CD14-positive monocyte (primary cell): ENCODE results near the gene DRGX. TPM values are rescaled to one million over a fixed set of nuclear protein-coding genes. Genes with fewer than 3 reads are reported as not detected.

Experiments
- DNase-seq, 3 donors: peaks; one replicate each; pipeline ENCODE4 v3.0.0-alpha.2; 2011 to 2022
- H2AFZ ChIP-seq: 2 replicates; pipeline ENCODE4 v1.6.0; 2012; ENCODE audit warnings: mild to moderate bottlenecking, low read depth, low read length, inconsistent platforms; ENCODE audit not compliant: insufficient read depth, poor library complexity, severe bottlenecking
- H3K27ac ChIP-seq, 2 donors: 1 replicate in 1 of 2; 2 replicates in 1 of 2; pipeline ENCODE4 v1.5.1; 2012 to 2013; ENCODE audit warnings: low read length in 2 of 2, control low read depth in 1 of 2, inconsistent platforms in 1 of 2, low read depth in 1 of 2, mild to moderate bottlenecking in 1 of 2
- H3K27me3 ChIP-seq, 2 donors: one replicate each; pipeline versions ENCODE4 v1.6.0 to v1.6.1; 2011 to 2013; ENCODE audit warnings: low read length in 2 of 2; ENCODE audit not compliant: control insufficient read depth in 2 of 2, insufficient read depth in 2 of 2
- H3K36me3 ChIP-seq, 2 donors: replicated peaks in 1 of 2; 1 replicate in 1 of 2; 2 replicates in 1 of 2; pipeline versions ENCODE4 v1.5.1 to v1.6.1; 2012 to 2013; ENCODE audit warnings: low read length in 2 of 2, control low read depth in 1 of 2, inconsistent platforms in 1 of 2, mild to moderate bottlenecking in 1 of 2; ENCODE audit not compliant: insufficient read depth in 2 of 2, control insufficient read depth in 1 of 2
- H3K4me1 ChIP-seq, 2 donors: 1 replicate in 1 of 2; 2 replicates in 1 of 2; pipeline versions ENCODE4 v1.5.1 to v1.6.1; 2012 to 2013; ENCODE audit warnings: low read length in 2 of 2, control low read depth in 1 of 2, inconsistent platforms in 1 of 2, mild to moderate bottlenecking in 1 of 2, moderate library complexity in 1 of 2; ENCODE audit not compliant: insufficient read depth in 2 of 2, control insufficient read depth in 1 of 2
- H3K4me2 ChIP-seq: replicated peaks from 2 replicates; pipeline ENCODE3; 2012; ENCODE audit warnings: low read length, moderate library complexity, mild to moderate bottlenecking; ENCODE audit not compliant: poor library complexity, severe bottlenecking; ENCODE audit errors: extremely low read depth
- H3K4me3 ChIP-seq, 3 experiments: fragments of 200-600 bp in 1 of 3; sonication (generic) in 1 of 3; replicated peaks in 1 of 3; 1 replicate in 2 of 3; 2 replicates in 1 of 3; pipeline ENCODE4 v1.5.1; 2011 to 2013; ENCODE audit warnings: low read length in 3 of 3, mild to moderate bottlenecking in 3 of 3, control low read depth in 2 of 3, low read depth in 2 of 3, inconsistent platforms in 1 of 3, moderate library complexity in 1 of 3
- H3K79me2 ChIP-seq: 2 replicates; pipeline ENCODE4 v1.6.0; 2012; ENCODE audit warnings: mild to moderate bottlenecking, control low read depth, inconsistent platforms, low read length, moderate library complexity; ENCODE audit not compliant: insufficient read depth
- H3K9ac ChIP-seq: 2 replicates; pipeline ENCODE4 v1.6.0; 2017; ENCODE audit warnings: low read length, mild to moderate bottlenecking; ENCODE audit not compliant: insufficient read depth, poor library complexity, severe bottlenecking
- H3K9me3 ChIP-seq, 2 donors: replicated peaks in 1 of 2; 1 replicate in 1 of 2; 2 replicates in 1 of 2; pipeline versions ENCODE4 v1.5.1 to v1.6.1; 2012 to 2013; ENCODE audit warnings: low read length in 2 of 2, control low read depth in 1 of 2; ENCODE audit not compliant: control insufficient read depth in 1 of 2, insufficient read depth in 1 of 2
- H4K20me1 ChIP-seq: 2 replicates; pipeline ENCODE4 v1.6.0; 2012; ENCODE audit warnings: mild to moderate bottlenecking, low read length, control low read depth, moderate library complexity; ENCODE audit not compliant: insufficient read depth
- H3K27ac Mint-ChIP-seq, 7 donors: one replicate each; pipeline ENCODE4 v1.8.0; 2020; ENCODE audit warnings: mild to moderate bottlenecking in 7 of 7, mixed read lengths in 7 of 7, moderate library complexity in 6 of 7, inconsistent platforms in 2 of 7
- H3K27me3 Mint-ChIP-seq, 3 donors: one replicate each; pipeline ENCODE4 v1.8.0; 2021 to 2022; ENCODE audit warnings: low read depth in 3 of 3, mild to moderate bottlenecking in 3 of 3, mixed read lengths in 3 of 3, moderate library complexity in 3 of 3, inconsistent platforms in 1 of 3
- H3K36me3 Mint-ChIP-seq, 2 donors: one replicate each; pipeline ENCODE4 v1.8.0; 2020; ENCODE audit warnings: mixed read lengths in 2 of 2, inconsistent platforms in 1 of 2, mild to moderate bottlenecking in 1 of 2
- H3K4me1 Mint-ChIP-seq: one replicate; pipeline ENCODE4 v1.8.0; 2020; ENCODE audit warnings: mild to moderate bottlenecking, mixed read lengths
- H3K4me3 Mint-ChIP-seq, 2 donors: one replicate each; pipeline ENCODE4 v1.8.0; 2020; ENCODE audit warnings: mild to moderate bottlenecking in 2 of 2, mixed read lengths in 2 of 2, moderate library complexity in 1 of 2
- H3K9me3 Mint-ChIP-seq, 7 donors: one replicate each; pipeline ENCODE4 v1.8.0; 2020 to 2022; ENCODE audit warnings: mixed read lengths in 7 of 7, mild to moderate bottlenecking in 6 of 7, moderate library complexity in 6 of 7, inconsistent platforms in 2 of 7
- WGBS: methylation state at CpG from one replicate; pipeline ENCODE4 v1.1.5; 2013; ENCODE audit warnings: missing lambda C conversion rate; ENCODE audit not compliant: insufficient coverage; 5-methylcytosine and 5-hydroxymethylcytosine counted together
- intact Hi-C, 2 donors: fragments of 100-400 bp; cut with micrococcal nuclease; formaldehyde crosslinking; loops; one replicate each; pipeline versions ENCODE4 v1.15.0 to v1.15.1; 2023
- polyA plus RNA-seq, 3 donors: library from polyadenylated mRNA; depleted of rRNA in 1 of 3; unstranded in 2 of 3; stranded (reverse) in 1 of 3; fragments of 300-500 nt in 2 of 3; fragments of >200 nt in 1 of 3; fragmentation: Illumina TruSeq in 2 of 3; gene quantifications; 1 replicate in 2 of 3; 2 replicates in 1 of 3; pipeline ENCODE4 v1.2.3, GENCODE V29; 2012 to 2021
- TF ChIP-seq, protein P1 (sequence below): fragments of 200-600 bp; IDR thresholded peaks from one replicate; pipeline ENCODE4 v1.8.0; 2022; ENCODE audit warnings: antibody characterized with exemption, mild to moderate bottlenecking

Gene DRGX
- polyA plus RNA-seq, 3 donors, result not detected

GRCh38 chr10:49371967-49372366 lies 23.9 kb downstream of the DRGX start:
- Histone ChIP-seq H3K9me3 (no peaks in the 10 kb centered on the region), H3K36me3 (no peaks in the 10 kb centered on the region), H3K27ac (no peak overlapping the region), H3K27me3 (no peaks in the 10 kb centered on the region), H3K9ac (no peak overlapping the region), H3K4me1 (peaks cover 3 to 7% of the 10 kb centered on the region in 2 donors), H3K4me3 (no peak overlapping the region), H3K79me2 (no peaks in the 10 kb centered on the region), H4K20me1 (no peaks in the 10 kb centered on the region), H3K4me2 (no peak overlapping the region), H2AFZ (no peak overlapping the region)
- Mint-ChIP-seq H3K9me3 (no peaks in the 10 kb centered on the region), H3K4me3 (no peak overlapping the region), H3K4me1 (peaks cover 7% of the 10 kb centered on the region), H3K27ac (no peak overlapping the region), H3K27me3 (peaks cover 2 to 12% (median 7%) of the 10 kb centered on the region in 3 donors), H3K36me3 (no peaks in the 10 kb centered on the region)
- TF ChIP-seq, protein P1, sequence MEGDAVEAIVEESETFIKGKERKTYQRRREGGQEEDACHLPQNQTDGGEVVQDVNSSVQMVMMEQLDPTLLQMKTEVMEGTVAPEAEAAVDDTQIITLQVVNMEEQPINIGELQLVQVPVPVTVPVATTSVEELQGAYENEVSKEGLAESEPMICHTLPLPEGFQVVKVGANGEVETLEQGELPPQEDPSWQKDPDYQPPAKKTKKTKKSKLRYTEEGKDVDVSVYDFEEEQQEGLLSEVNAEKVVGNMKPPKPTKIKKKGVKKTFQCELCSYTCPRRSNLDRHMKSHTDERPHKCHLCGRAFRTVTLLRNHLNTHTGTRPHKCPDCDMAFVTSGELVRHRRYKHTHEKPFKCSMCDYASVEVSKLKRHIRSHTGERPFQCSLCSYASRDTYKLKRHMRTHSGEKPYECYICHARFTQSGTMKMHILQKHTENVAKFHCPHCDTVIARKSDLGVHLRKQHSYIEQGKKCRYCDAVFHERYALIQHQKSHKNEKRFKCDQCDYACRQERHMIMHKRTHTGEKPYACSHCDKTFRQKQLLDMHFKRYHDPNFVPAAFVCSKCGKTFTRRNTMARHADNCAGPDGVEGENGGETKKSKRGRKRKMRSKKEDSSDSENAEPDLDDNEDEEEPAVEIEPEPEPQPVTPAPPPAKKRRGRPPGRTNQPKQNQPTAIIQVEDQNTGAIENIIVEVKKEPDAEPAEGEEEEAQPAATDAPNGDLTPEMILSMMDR, result no peak
- intact Hi-C loops, result no loop called here
- DNase-seq, result peak; percentile 37 to 79 (median 42)
- 100% methylated on average over 1 of the region's 3 CpGs for WGBS

DNA sequence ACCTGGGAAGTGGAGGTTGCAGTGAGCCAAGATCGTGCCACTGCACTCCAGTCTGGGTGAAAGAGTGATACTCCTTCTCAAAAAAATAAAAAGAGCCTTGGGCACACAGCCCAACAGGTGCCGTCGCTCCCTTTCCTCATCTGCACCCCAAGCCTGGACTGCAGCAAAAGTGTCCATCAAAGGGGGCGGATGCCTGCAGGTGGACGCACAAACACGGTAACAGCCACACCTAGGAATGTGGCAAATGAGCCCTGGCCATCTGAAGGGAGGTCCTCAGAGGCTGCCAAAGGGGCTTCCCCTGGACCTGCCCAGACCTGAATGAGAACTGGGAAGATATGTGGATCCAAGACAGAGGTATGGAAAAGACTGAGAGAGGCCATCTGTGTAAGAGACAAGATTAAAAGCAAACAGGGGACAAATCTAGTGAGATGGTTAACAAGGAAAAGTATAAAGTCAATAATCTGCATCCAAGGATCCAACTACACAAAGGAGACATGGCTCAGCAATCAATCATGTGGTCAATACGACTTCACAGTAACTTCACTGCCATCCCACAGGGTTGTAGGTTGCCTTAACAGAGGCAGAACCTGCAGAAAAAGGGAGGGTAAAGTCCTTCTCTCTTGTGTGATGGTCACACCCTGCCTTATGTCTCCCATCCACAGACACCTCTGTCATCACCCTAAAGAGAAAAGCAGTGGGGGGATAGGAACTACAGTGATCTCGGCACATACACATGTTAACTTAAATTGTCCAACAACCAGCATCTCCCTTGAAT lies 25.4 kb downstream of the DRGX start:
- no peaks in the 10 kb centered on the region for H3K36me3 ChIP-seq
- H3K9ac ChIP-seq, result no peak overlapping the region
- no peaks in the 10 kb centered on the region for H3K9me3 Mint-ChIP-seq
- no peak overlapping the region for H3K4me3 Mint-ChIP-seq
- intact Hi-C loops, result no loop called here
- peaks cover 2 to 15% (median 5%) of the 10 kb centered on the region in 3 donors for H3K27me3 Mint-ChIP-seq
- no peak overlapping the region for H3K4me2 ChIP-seq
- H3K27ac ChIP-seq, result no peak overlapping the region
- H3K27me3 ChIP-seq, result no peaks in the 10 kb centered on the region
- H3K4me1 ChIP-seq, result peaks cover 3 to 7% of the 10 kb centered on the region in 2 donors
- H3K36me3 Mint-ChIP-seq, result no peaks in the 10 kb centered on the region
- TF ChIP-seq, protein P1, result no peak
- no peak overlapping the region for H2AFZ ChIP-seq
- no peaks in the 10 kb centered on the region for H4K20me1 ChIP-seq
- H3K9me3 ChIP-seq, result no peaks in the 10 kb centered on the region
- WGBS, result 90% methylated on average over 6 of the region's 8 CpGs
- no peaks in the 10 kb centered on the region for H3K79me2 ChIP-seq
- H3K4me3 ChIP-seq, result no peak overlapping the region
- peaks cover 7% of the 10 kb centered on the region for H3K4me1 Mint-ChIP-seq
- no peak for DNase-seq
- no peak overlapping the region for H3K27ac Mint-ChIP-seq
